ENCODE measurements around the gene NCK1. TPM values are rescaled to one million over a fixed set of nuclear protein-coding genes. Genes with fewer than 3 reads are reported as not detected.

The NCK1 gene
- total RNA-seq, 1 experiment from 2014 or later = 59.4 TPM

GRCh38 chr3:136882571-136882970 lies 20.6 kb downstream of the NCK1 start:
- CTCF ChIA-PET = no interaction called here
- TF ChIP-seq, protein P1, sequence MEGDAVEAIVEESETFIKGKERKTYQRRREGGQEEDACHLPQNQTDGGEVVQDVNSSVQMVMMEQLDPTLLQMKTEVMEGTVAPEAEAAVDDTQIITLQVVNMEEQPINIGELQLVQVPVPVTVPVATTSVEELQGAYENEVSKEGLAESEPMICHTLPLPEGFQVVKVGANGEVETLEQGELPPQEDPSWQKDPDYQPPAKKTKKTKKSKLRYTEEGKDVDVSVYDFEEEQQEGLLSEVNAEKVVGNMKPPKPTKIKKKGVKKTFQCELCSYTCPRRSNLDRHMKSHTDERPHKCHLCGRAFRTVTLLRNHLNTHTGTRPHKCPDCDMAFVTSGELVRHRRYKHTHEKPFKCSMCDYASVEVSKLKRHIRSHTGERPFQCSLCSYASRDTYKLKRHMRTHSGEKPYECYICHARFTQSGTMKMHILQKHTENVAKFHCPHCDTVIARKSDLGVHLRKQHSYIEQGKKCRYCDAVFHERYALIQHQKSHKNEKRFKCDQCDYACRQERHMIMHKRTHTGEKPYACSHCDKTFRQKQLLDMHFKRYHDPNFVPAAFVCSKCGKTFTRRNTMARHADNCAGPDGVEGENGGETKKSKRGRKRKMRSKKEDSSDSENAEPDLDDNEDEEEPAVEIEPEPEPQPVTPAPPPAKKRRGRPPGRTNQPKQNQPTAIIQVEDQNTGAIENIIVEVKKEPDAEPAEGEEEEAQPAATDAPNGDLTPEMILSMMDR (IDR thresholded peaks at IDR 0.05; ENCODE audit: unreplicated experiment) = no peak
- no TSS peak for BruUV-seq (replicated peaks)

DNA sequence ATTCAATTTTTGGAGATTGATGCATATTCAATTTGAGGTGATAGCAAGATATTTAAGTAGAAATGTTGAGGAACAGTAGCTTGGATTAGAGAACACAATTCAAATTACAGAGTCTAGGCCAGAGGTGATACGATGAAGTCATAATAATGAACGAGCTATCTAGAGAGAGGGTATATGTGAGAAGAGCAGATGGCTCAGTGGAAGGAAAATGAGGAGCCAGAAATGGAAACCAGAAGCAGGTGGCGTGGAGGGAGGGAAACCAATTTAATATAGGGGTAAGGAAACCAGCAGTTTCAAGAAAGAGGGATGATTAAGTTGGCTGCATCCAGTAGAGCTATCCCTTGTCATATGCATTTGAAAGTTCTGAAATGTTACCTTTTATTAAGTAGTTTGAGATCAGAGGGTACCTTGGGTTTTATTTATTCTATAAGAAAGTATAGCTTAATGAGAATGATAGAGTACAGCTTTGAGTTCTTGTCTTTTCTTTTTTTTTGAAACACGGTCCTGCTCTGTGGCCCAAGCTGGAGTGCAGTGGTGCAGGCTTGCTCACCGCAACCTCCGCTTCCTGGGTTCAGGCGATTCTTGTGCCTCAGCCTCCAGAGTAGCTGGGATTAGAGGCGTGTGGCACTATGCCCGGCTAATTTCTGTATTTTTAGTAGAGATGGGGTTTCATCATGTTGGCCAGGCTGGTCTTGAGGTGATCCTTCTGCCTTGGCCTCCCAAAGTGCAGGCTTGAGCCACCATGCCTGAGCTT lies 22.1 kb downstream of the NCK1 start:
- peaks cover 24% of the 10 kb centered on the region for H3K4me1 Mint-ChIP-seq (ENCODE audit: insufficient read depth, unreplicated experiment)
- H3K27ac Mint-ChIP-seq (ENCODE audit: low read depth, unreplicated experiment) = no peak overlapping the region
- ChIA-PET POLR2A (interaction anchor here (0.5 to 1.4 kb wide), 7 partner anchors 21 to 641 kb away, joined by 3 read pairs; no protein-coding TSS in a partner anchor), CTCF (interaction anchor here (0.6 to 1.1 kb wide), 2 partner anchors 130 to 132 kb away, joined by 3 to 5 read pairs; partner anchors contain the start of gene STAG1)
- no peaks in the 10 kb centered on the region for H3K27me3 Mint-ChIP-seq (ENCODE audit: insufficient read depth, unreplicated experiment)
- TF ChIP-seq, protein P1 (IDR thresholded peaks at IDR 0.05; ENCODE audit: unreplicated experiment) = no peak
- intact Hi-C loops (cut with micrococcal nuclease) = no loop called here
- no peak overlapping the region for H3K4me3 Mint-ChIP-seq (ENCODE audit: unreplicated experiment)
- DNase-seq (ENCODE audit: unreplicated experiment) = no peak
- no TSS peak for BruUV-seq (replicated peaks)
- no peaks in the 10 kb centered on the region for H3K9me3 Mint-ChIP-seq (ENCODE audit: unreplicated experiment)
- H3K36me3 Mint-ChIP-seq (ENCODE audit: insufficient read depth, unreplicated experiment) = peaks cover 20% of the 10 kb centered on the region

More at GRCh38 chr3:136882571-136882970, 20.6 kb downstream of the NCK1 start:
- no peak for DNase-seq (ENCODE audit: unreplicated experiment)
- peaks cover 18% of the 10 kb centered on the region for H3K4me1 Mint-ChIP-seq (ENCODE audit: insufficient read depth, unreplicated experiment)
- peaks cover 15% of the 10 kb centered on the region for H3K9me3 Mint-ChIP-seq (ENCODE audit: unreplicated experiment)
- POLR2A ChIA-PET = no interaction called here
- H3K36me3 Mint-ChIP-seq (ENCODE audit: insufficient read depth, unreplicated experiment) = peaks cover 11% of the 10 kb centered on the region
- intact Hi-C loops (cut with micrococcal nuclease) = no loop called here
- no peak overlapping the region for H3K4me3 Mint-ChIP-seq (ENCODE audit: unreplicated experiment)
- no peaks in the 10 kb centered on the region for H3K27me3 Mint-ChIP-seq (ENCODE audit: insufficient read depth, unreplicated experiment)
- no peak overlapping the region for H3K27ac Mint-ChIP-seq (ENCODE audit: low read depth, unreplicated experiment)

GRCh38 chr3:136885357-136886213 lies 23.6 kb downstream of the NCK1 start:
- Mint-ChIP-seq H3K27ac (ENCODE audit: low read depth, unreplicated experiment) (no peak overlapping the region), H3K4me1 (ENCODE audit: insufficient read depth, unreplicated experiment) (peaks cover 24% of the 10 kb centered on the region), H3K36me3 (ENCODE audit: insufficient read depth, unreplicated experiment) (peaks cover 20% of the 10 kb centered on the region), H3K4me3 (ENCODE audit: unreplicated experiment) (no peak overlapping the region), H3K9me3 (ENCODE audit: unreplicated experiment) (no peaks in the 10 kb centered on the region), H3K27me3 (ENCODE audit: insufficient read depth, unreplicated experiment) (no peaks in the 10 kb centered on the region)
- intact Hi-C loops (cut with micrococcal nuclease) = no loop called here
- CTCF ChIA-PET = interaction anchor here (0.6 kb wide), 1 partner anchor 27 kb away, joined by 4 read pairs; no protein-coding TSS in a partner anchor
- DNase-seq (ENCODE audit: unreplicated experiment) = no peak
- no TSS peak for BruUV-seq (replicated peaks)
- POLR2A ChIA-PET = interaction anchor here (0.7 to 0.9 kb wide), 2 partner anchors 8 to 13 kb away, joined by 3 read pairs; no protein-coding TSS in a partner anchor
- TF ChIP-seq, protein P1 (IDR thresholded peaks at IDR 0.05; ENCODE audit: unreplicated experiment) = no peak

DNA sequence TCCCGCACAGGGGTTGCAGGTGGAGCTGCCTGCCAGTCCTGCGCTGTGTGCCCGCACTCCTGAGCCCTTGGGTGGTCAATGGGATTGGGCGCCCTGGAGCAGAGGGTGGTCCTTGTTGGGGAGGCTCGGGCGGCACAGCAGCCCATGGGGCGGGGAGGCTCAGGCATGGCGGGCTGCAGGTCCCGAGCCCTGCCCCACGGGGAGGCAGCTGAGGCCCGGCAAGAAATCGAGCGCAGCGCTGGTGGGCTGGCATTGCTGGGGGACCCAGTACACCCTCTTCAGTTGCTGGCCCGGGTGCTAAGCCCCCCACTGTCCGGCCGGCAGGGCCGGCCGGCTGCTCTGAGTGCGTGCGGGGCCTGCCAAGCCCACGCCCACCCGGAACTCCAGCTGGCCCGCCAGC lies 27.9 kb downstream of the NCK1 start:
- ChIA-PET CTCF (no interaction called here), POLR2A (interaction anchor here (1.2 kb wide), 1 partner anchor 28 kb away, joined by 4 read pairs; the partner anchor contains the start of gene NCK1)
- TF ChIP-seq, protein P1 (IDR thresholded peaks at IDR 0.05; ENCODE audit: unreplicated experiment) = no peak
- Mint-ChIP-seq H3K4me3 (ENCODE audit: unreplicated experiment) (no peak overlapping the region), H3K4me1 (ENCODE audit: insufficient read depth, unreplicated experiment) (peaks cover 22% of the 10 kb centered on the region), H3K27me3 (ENCODE audit: insufficient read depth, unreplicated experiment) (no peaks in the 10 kb centered on the region), H3K9me3 (ENCODE audit: unreplicated experiment) (no peaks in the 10 kb centered on the region), H3K27ac (ENCODE audit: low read depth, unreplicated experiment) (no peak overlapping the region), H3K36me3 (ENCODE audit: insufficient read depth, unreplicated experiment) (peaks cover 20% of the 10 kb centered on the region)
- BruUV-seq (replicated peaks) = no TSS peak
- intact Hi-C loops (cut with micrococcal nuclease) = no loop called here
- no peak for DNase-seq (ENCODE audit: unreplicated experiment)
